Activated naive CD8-positive, alpha-beta T cell treated with anti-CD3 and anti-CD28 coated beads for 36 hours (primary cell): ENCODE measurements around the gene MINAR2. TPM values are rescaled to one million over a fixed set of nuclear protein-coding genes. Genes with fewer than 3 reads are reported as not detected.
A peak's percentile ranks its signal among the peaks of the same experiment; 100 is the strongest.

Experiments used
- DNase-seq: peaks from one replicate; pipeline ENCODE4 v3.0.0; 2021
- H3K27ac Mint-ChIP-seq: one replicate; pipeline ENCODE4 v1.8.0; 2022; ENCODE audit warnings: mild to moderate bottlenecking, moderate library complexity, mixed read lengths
- H3K27me3 Mint-ChIP-seq: one replicate; pipeline ENCODE4 v1.8.0; 2022; ENCODE audit warnings: mild to moderate bottlenecking, mixed read lengths
- H3K36me3 Mint-ChIP-seq: one replicate; pipeline ENCODE4 v1.8.0; 2021; ENCODE audit warnings: mild to moderate bottlenecking, mixed read lengths
- H3K4me1 Mint-ChIP-seq: one replicate; pipeline ENCODE4 v1.8.0; 2021; ENCODE audit warnings: mixed read lengths
- H3K4me3 Mint-ChIP-seq: one replicate; pipeline ENCODE4 v1.8.0; 2022; ENCODE audit warnings: mild to moderate bottlenecking, moderate library complexity, mixed read lengths
- H3K9me3 Mint-ChIP-seq: one replicate; pipeline ENCODE4 v1.8.0; 2022; ENCODE audit warnings: mixed read lengths
- total RNA-seq, 2 experiments: library from RNA; stranded (reverse); gene quantifications; one replicate each; pipeline ENCODE4 v1.2.3, GENCODE V29; 2021

Gene MINAR2
- total RNA-seq, 2 experiments from 2014 or later = not detected

GRCh38 chr5:129763651-129764050, 15.8 kb downstream of the MINAR2 start:
- H3K27me3 Mint-ChIP-seq = peaks cover 4% of the 10 kb centered on the region

DNA sequence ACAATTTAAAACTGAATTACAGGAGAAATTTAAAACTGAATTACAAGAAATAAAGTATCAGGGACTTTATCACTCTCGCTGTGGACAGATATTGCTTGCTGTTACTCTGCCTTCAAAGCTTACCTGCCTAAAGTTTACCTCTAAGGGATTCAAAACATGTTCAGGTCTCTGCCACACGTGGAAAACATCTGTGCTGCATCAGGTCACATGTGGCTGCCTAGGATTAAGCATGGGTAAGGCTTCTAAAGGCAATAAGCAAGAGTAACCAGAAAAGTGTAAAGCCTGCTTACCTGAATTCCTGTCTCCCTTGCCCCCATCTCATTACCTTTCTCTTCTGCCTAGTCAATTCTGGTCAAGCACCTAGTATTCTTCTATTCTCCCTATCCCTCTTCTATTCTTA, 18.9 kb downstream of the MINAR2 start:
- no peak overlapping the region for H3K4me3 Mint-ChIP-seq
- peaks cover 9% of the 10 kb centered on the region for H3K27me3 Mint-ChIP-seq
- H3K27ac Mint-ChIP-seq = no peak overlapping the region
- H3K9me3 Mint-ChIP-seq = no peaks in the 10 kb centered on the region
- no peak for DNase-seq
- peaks cover 5% of the 10 kb centered on the region for H3K4me1 Mint-ChIP-seq
- no peaks in the 10 kb centered on the region for H3K36me3 Mint-ChIP-seq

More at GRCh38 chr5:129763651-129764050, 15.8 kb downstream of the MINAR2 start:
- H3K4me3 Mint-ChIP-seq = no peak overlapping the region
- no peaks in the 10 kb centered on the region for H3K36me3 Mint-ChIP-seq
- no peaks in the 10 kb centered on the region for H3K9me3 Mint-ChIP-seq
- H3K4me1 Mint-ChIP-seq = no peaks in the 10 kb centered on the region
- no peak for DNase-seq
- no peak overlapping the region for H3K27ac Mint-ChIP-seq

DNA sequence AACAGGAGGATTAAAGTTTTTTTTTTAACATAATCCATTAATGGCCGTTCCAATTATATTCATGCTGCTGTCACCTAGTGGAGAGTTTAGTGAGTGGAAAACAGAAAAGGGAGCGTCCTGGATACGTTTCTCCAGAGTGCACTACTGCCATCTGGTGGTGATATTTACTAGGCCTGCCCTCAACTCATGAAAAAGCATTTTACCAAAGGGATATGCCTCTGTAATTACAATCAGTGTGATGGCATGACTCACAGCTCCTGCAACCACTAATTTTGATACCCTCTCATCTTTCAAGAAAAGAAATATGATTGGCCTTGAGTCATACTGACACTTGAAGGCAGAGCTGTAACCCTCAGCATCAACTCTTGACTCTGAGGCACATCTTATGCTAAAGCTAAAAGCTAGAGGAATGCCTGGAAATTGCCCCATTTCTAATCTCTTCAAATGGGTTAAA, 20.1 kb downstream of the MINAR2 start:
- H3K4me3 Mint-ChIP-seq = no peak overlapping the region
- peak; percentile 53 for DNase-seq
- H3K4me1 Mint-ChIP-seq = peaks cover 5% of the 10 kb centered on the region
- peaks cover 9% of the 10 kb centered on the region for H3K27me3 Mint-ChIP-seq
- H3K27ac Mint-ChIP-seq = no peak overlapping the region
- no peaks in the 10 kb centered on the region for H3K36me3 Mint-ChIP-seq
- H3K9me3 Mint-ChIP-seq = no peaks in the 10 kb centered on the region

DNA sequence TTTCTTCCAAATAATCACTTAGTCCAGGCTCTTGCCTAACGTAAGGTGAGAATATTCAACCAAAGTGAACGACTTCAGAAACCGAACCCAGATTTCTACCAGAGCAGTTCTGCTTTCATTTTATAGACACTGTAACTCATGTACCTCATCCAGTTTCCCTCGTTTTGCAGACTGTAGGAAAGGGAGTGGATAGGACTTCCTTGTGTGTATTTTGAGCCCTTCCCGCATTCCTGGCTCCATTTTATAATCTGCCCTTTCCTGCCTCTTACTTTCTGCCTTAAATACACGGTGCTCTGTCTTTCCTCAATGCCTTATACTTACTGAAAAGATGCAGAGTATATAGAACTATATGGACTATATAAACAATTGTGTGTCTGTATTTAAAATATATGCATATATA, 20.8 kb downstream of the MINAR2 start:
- Mint-ChIP-seq H3K4me1 (peaks cover 5% of the 10 kb centered on the region), H3K27me3 (peaks cover 9% of the 10 kb centered on the region), H3K36me3 (no peaks in the 10 kb centered on the region), H3K4me3 (no peak overlapping the region), H3K27ac (no peak overlapping the region), H3K9me3 (no peaks in the 10 kb centered on the region)
- DNase-seq = no peak

DNA sequence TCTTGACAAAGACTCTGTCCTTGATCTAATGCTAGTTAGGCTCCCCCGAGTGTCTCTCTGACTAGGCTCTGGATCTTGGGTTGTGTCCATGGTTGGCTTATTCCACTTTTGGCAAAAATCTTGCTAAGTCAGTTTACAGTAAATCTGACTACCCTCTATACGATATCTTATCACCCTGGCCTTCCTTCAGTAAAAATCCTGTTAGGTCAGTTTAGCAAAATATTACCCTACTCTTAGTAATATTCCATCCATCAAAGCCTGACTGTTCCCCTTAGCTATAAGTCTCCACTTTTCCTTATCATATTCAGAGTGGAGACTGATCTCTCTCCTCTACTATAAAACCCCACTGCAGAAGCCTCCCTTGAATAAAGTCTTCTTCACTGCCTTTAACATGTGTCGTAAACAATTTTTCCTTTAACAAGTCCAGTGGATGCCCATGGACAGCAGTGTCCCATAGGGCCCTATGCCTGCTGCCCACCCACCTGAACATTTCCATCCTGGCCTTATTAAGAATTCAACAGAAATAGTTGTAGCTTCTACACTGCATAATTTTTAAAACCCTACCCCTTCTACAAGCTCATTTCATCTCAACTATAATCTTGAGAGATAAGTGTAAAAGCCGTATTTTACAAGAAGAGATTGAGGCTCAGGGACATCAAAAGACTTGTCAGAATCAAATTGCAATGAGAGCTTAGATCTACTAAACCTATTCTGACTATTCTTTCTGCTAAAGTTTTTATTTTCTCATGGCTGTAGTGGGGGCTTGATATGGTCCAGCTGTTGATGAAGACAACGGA, 22.3 kb downstream of the MINAR2 start:
- H3K27me3 Mint-ChIP-seq = peaks cover 9% of the 10 kb centered on the region
- no peak overlapping the region for H3K27ac Mint-ChIP-seq
- no peak overlapping the region for H3K4me3 Mint-ChIP-seq
- peaks cover 5% of the 10 kb centered on the region for H3K4me1 Mint-ChIP-seq
- H3K36me3 Mint-ChIP-seq = no peaks in the 10 kb centered on the region
- H3K9me3 Mint-ChIP-seq = no peaks in the 10 kb centered on the region
- DNase-seq = no peak

GRCh38 chr5:129771058-129771838, 23.4 kb downstream of the MINAR2 start:
- no peak overlapping the region for H3K27ac Mint-ChIP-seq
- peaks cover 5% of the 10 kb centered on the region for H3K4me1 Mint-ChIP-seq
- peaks cover 9% of the 10 kb centered on the region for H3K27me3 Mint-ChIP-seq
- H3K36me3 Mint-ChIP-seq = no peaks in the 10 kb centered on the region
- H3K4me3 Mint-ChIP-seq = no peak overlapping the region
- H3K9me3 Mint-ChIP-seq = no peaks in the 10 kb centered on the region
- peak; percentile 31 for DNase-seq

GRCh38 chr5:129773376-129773775, 25.5 kb downstream of the MINAR2 start:
- Mint-ChIP-seq H3K4me3 (no peak overlapping the region), H3K4me1 (peaks cover 5% of the 10 kb centered on the region), H3K9me3 (no peaks in the 10 kb centered on the region), H3K27me3 (peaks cover 5% of the 10 kb centered on the region), H3K36me3 (no peaks in the 10 kb centered on the region), H3K27ac (no peak overlapping the region)
- no peak for DNase-seq

DNA sequence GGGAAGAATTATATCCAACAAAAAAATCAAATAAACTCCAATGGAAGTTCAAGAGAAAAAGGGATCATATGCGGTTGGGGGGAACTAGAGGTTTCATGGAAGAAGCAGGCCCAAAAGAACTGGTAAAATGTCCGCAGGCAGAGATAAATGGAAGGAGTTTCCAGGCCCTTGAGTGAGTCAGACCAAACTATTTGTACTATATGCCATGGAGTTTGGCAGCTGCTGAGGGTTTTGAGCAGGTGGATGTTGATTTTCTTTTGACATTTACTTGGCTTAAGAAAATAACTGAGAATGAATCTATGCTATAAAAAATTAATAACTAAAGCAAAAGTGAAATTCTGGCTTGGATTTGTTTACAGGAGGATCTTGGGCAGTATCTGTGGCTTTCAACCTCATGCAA, 33.7 kb downstream of the MINAR2 start:
- Mint-ChIP-seq H3K9me3 (no peaks in the 10 kb centered on the region), H3K36me3 (no peaks in the 10 kb centered on the region), H3K4me1 (no peaks in the 10 kb centered on the region), H3K27me3 (no peaks in the 10 kb centered on the region), H3K4me3 (no peak overlapping the region), H3K27ac (no peak overlapping the region)
- no peak for DNase-seq

GRCh38 chr5:129803403-129803802, 55.5 kb downstream of the MINAR2 start:
- H3K4me1 Mint-ChIP-seq = no peaks in the 10 kb centered on the region
- no peak overlapping the region for H3K4me3 Mint-ChIP-seq
- H3K9me3 Mint-ChIP-seq = peaks cover 21% of the 10 kb centered on the region
- no peak for DNase-seq
- H3K27ac Mint-ChIP-seq = no peak overlapping the region
- H3K27me3 Mint-ChIP-seq = no peaks in the 10 kb centered on the region
- H3K36me3 Mint-ChIP-seq = no peaks in the 10 kb centered on the region

- no peaks in the 10 kb centered on the region for H3K4me1 Mint-ChIP-seq
- no peak overlapping the region for H3K4me3 Mint-ChIP-seq
- peaks cover 12% of the 10 kb centered on the region for H3K9me3 Mint-ChIP-seq
- no peak overlapping the region for H3K27ac Mint-ChIP-seq
- DNase-seq = no peak
- H3K27me3 Mint-ChIP-seq = no peaks in the 10 kb centered on the region
- H3K36me3 Mint-ChIP-seq = no peaks in the 10 kb centered on the region
Measured at GRCh38 chr5:129804705-129805104, 56.8 kb downstream of the MINAR2 start.

GRCh38 chr5:129807162-129807814, 59.4 kb downstream of the MINAR2 start:
- DNase-seq = no peak
- H3K36me3 Mint-ChIP-seq = no peaks in the 10 kb centered on the region
- H3K4me1 Mint-ChIP-seq = no peaks in the 10 kb centered on the region
- peaks cover 1% of the 10 kb centered on the region for H3K9me3 Mint-ChIP-seq
- H3K4me3 Mint-ChIP-seq = no peak overlapping the region
- H3K27ac Mint-ChIP-seq = no peak overlapping the region
- H3K27me3 Mint-ChIP-seq = no peaks in the 10 kb centered on the region

Other genes with a start within 250 kb of the MINAR2 start
- not detected for gene CHSY3, start 156.4 kb downstream of the MINAR2 start, total RNA-seq